ENCODE measurements around the gene ABRACL.

- no peak for TF ChIP-seq CTCF (conservative IDR thresholded peaks at IDR 0.05; ENCODE audit: low read depth in 2 of 2)
- no peak for TF ChIP-seq EZH2 (IDR thresholded peaks at IDR 0.05; ENCODE audit: low read depth, unreplicated experiment)
- no peak for TF ChIP-seq ZNF462 (CRISPR knock-in tag; IDR thresholded peaks at IDR 0.05)
- no peak for TF ChIP-seq REST (IDR thresholded peaks at IDR 0.05; ENCODE audit: unreplicated experiment)
- TF ChIP-seq POLR2AphosphoS5 (IDR thresholded peaks at IDR 0.05; ENCODE audit: low read depth) = no peak
- TF ChIP-seq EZH2phosphoT487 (IDR thresholded peaks at IDR 0.05; ENCODE audit: unreplicated experiment) = no peak
- TF ChIP-seq JUNB (IDR thresholded peaks at IDR 0.05; ENCODE audit: unreplicated experiment) = no peak
- no peak for TF ChIP-seq STAT1 (IDR thresholded peaks at IDR 0.05; ENCODE audit: unreplicated experiment)
- no peak for TF ChIP-seq ZNF331 (CRISPR knock-in tag; IDR thresholded peaks at IDR 0.05; ENCODE audit: low read depth)
- TF ChIP-seq CREB1 (CRISPR knock-in tag; IDR thresholded peaks at IDR 0.05; ENCODE audit: low read depth) = no peak
Measured at GRCh38 chr6:138986578-138986977, 42.0 kb upstream of the ABRACL start.

Data from GM23338 (cell line).